Smooth muscle cell (in vitro differentiated cells): Measurements from ENCODE around the gene NHLRC3. TPM values are rescaled to one million over a fixed set of nuclear protein-coding genes. Genes with fewer than 3 reads are reported as not detected.
"Not testable (repeated sequence)": the region's sequence is repeated elsewhere in the genome, so short reads cannot be mapped to it uniquely, and the experiment has no call there.

ENCODE experiments used
- DNase-seq: peaks from one replicate; lab custom pipeline; 2025; ENCODE audit not compliant: unreplicated experiment; lab: John Stamatoyannopoulos, UW
- H2AFZ ChIP-seq: fragments of 200-600 bp; sonication (generic); 2 replicates; pipeline ENCODE4 v1.6.0; 2016; ENCODE audit warnings: antibody characterized with exemption, low read depth, mild to moderate bottlenecking
- H3F3A ChIP-seq: fragments of 200-600 bp; sonication (generic); 2 replicates; pipeline ENCODE4 v1.6.0; 2017; ENCODE audit warnings: antibody characterized with exemption, low read depth
- H3K27ac ChIP-seq: fragments of 200-600 bp; sonication (generic); 2 replicates; pipeline ENCODE4 v1.5.1; 2016; ENCODE audit warnings: low read depth, mild to moderate bottlenecking
- H3K27me3 ChIP-seq: fragments of 200-600 bp; sonication (generic); 2 replicates; pipeline ENCODE4 v1.6.1; 2016; ENCODE audit warnings: low read depth, mild to moderate bottlenecking
- H3K36me3 ChIP-seq: fragments of 200-600 bp; sonication (generic); 2 replicates; pipeline ENCODE4 v1.5.1; 2016; ENCODE audit warnings: low read depth
- H3K4me1 ChIP-seq: fragments of 200-600 bp; sonication (generic); 2 replicates; pipeline ENCODE4 v1.5.1; 2016; ENCODE audit warnings: low read depth
- H3K4me2 ChIP-seq: fragments of 200-600 bp; sonication (generic); 2 replicates; pipeline ENCODE4 v1.6.0; 2016; ENCODE audit warnings: mild to moderate bottlenecking
- H3K4me3 ChIP-seq: fragments of 200-600 bp; sonication (generic); 2 replicates; pipeline ENCODE4 v1.5.1; 2016; ENCODE audit warnings: mild to moderate bottlenecking
- H3K79me2 ChIP-seq: fragments of 200-600 bp; sonication (generic); 2 replicates; pipeline ENCODE4 v1.6.0; 2016; ENCODE audit warnings: low read depth, mild to moderate bottlenecking
- H3K9ac ChIP-seq: fragments of 200-600 bp; sonication (generic); 2 replicates; pipeline ENCODE4 v1.6.0; 2016; ENCODE audit warnings: low read depth
- H3K9me3 ChIP-seq: fragments of 200-600 bp; sonication (generic); replicated peaks from 2 replicates; pipeline ENCODE4 v1.5.1; 2016; ENCODE audit warnings: low read depth
- H4K20me1 ChIP-seq: fragments of 200-600 bp; sonication (generic); 2 replicates; pipeline ENCODE4 v1.6.0; 2016; ENCODE audit warnings: low read depth
- WGBS: methylation state at CpG from one replicate; pipeline ENCODE4 v1.1.7; 2016; ENCODE audit warnings: low lambda C conversion rate; 5-methylcytosine and 5-hydroxymethylcytosine counted together
- polyA plus RNA-seq: library from polyadenylated mRNA; unstranded; fragments of >200 nt; fragmentation: Nextera tagmentation; extraction: Ambion mirVana; gene quantifications from 2 replicates; pipeline ENCODE4 v1.2.1, GENCODE V29; 2016
- total RNA-seq: library from RNA; depleted of rRNA; stranded (reverse); fragments of >200 nt; gene quantifications from 2 replicates; pipeline ENCODE4 v1.2.3, GENCODE V29; 2014
- TF ChIP-seq, protein P1 (sequence below): fragments of 200-600 bp; sonication (generic); IDR thresholded peaks from 2 replicates; pipeline ENCODE4 v1.5.1; 2017; ENCODE audit warnings: borderline replicate concordance, mild to moderate bottlenecking, antibody characterized with exemption; ENCODE audit not compliant: insufficient read depth, poor library complexity, severe bottlenecking

Gene NHLRC3
- total and polyA plus RNA-seq, 2 experiments from 2014 or later = 6.2 to 11.5 TPM

DNA sequence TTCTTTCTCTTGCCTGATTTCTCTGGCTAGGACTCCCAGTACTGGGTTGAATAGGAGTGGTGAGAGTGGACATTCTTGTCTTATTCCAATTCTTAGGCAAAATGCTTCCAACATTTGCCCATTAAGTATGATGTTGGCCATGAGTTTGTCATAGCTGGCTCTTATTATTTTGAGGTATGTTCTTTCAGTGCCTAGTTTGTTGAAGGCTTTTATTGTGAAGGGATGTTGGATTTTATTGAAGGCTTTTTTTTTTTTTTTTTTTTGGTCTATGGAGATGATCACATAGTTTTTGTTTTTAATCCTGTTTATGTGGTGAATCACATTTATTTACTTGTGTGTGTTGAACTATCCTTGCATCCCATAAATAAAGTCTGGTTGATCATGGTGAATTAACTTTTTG, 19.8 kb downstream of the NHLRC3 start:
- H3F3A ChIP-seq = no peaks in the 10 kb centered on the region
- no peak overlapping the region for H3K27ac ChIP-seq
- no peaks in the 10 kb centered on the region for H3K79me2 ChIP-seq
- no peak overlapping the region for H3K4me2 ChIP-seq
- TF ChIP-seq, protein P1, sequence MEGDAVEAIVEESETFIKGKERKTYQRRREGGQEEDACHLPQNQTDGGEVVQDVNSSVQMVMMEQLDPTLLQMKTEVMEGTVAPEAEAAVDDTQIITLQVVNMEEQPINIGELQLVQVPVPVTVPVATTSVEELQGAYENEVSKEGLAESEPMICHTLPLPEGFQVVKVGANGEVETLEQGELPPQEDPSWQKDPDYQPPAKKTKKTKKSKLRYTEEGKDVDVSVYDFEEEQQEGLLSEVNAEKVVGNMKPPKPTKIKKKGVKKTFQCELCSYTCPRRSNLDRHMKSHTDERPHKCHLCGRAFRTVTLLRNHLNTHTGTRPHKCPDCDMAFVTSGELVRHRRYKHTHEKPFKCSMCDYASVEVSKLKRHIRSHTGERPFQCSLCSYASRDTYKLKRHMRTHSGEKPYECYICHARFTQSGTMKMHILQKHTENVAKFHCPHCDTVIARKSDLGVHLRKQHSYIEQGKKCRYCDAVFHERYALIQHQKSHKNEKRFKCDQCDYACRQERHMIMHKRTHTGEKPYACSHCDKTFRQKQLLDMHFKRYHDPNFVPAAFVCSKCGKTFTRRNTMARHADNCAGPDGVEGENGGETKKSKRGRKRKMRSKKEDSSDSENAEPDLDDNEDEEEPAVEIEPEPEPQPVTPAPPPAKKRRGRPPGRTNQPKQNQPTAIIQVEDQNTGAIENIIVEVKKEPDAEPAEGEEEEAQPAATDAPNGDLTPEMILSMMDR = no peak
- H3K9ac ChIP-seq = no peak overlapping the region
- no peak overlapping the region for H3K4me3 ChIP-seq
- no peaks in the 10 kb centered on the region for H3K4me1 ChIP-seq
- no peak overlapping the region for H2AFZ ChIP-seq
- DNase-seq = no peak
- H3K9me3 ChIP-seq = no peaks in the 10 kb centered on the region
- H3K27me3 ChIP-seq = no peaks in the 10 kb centered on the region
- no peaks in the 10 kb centered on the region for H3K36me3 ChIP-seq
- no peaks in the 10 kb centered on the region for H4K20me1 ChIP-seq

DNA sequence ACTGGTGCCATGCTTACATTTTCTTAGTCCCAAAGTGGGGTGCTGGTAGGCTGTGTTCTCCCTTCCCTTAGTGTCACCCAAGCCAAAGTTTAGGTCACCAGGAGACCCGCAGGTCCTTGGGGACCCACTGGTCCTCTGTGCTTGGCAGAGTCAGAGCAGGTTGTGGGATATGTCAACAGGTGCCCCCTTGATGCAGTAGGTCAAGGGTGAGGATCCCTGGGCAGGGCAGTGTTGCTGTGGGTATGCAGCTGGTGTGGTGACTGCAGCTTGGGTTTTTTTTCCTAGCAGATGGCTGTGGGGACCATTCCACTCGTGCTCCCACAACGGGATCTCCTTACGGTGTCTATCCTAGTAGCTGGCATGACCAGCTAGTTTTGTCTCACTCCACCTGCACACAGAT, 23.7 kb downstream of the NHLRC3 start:
- Histone ChIP-seq H3F3A (no peaks in the 10 kb centered on the region), H3K79me2 (no peaks in the 10 kb centered on the region), H3K4me3 (no peak overlapping the region), H3K27me3 (no peaks in the 10 kb centered on the region), H2AFZ (no peak overlapping the region), H3K27ac (no peak overlapping the region), H3K4me2 (no peak overlapping the region), H4K20me1 (no peaks in the 10 kb centered on the region), H3K9ac (no peak overlapping the region), H3K4me1 (no peaks in the 10 kb centered on the region), H3K9me3 (no peaks in the 10 kb centered on the region), H3K36me3 (no peaks in the 10 kb centered on the region)
- TF ChIP-seq, protein P1 = no peak
- 98% methylated on average over 4 of the region's 4 CpGs for WGBS
- no peak for DNase-seq

DNA sequence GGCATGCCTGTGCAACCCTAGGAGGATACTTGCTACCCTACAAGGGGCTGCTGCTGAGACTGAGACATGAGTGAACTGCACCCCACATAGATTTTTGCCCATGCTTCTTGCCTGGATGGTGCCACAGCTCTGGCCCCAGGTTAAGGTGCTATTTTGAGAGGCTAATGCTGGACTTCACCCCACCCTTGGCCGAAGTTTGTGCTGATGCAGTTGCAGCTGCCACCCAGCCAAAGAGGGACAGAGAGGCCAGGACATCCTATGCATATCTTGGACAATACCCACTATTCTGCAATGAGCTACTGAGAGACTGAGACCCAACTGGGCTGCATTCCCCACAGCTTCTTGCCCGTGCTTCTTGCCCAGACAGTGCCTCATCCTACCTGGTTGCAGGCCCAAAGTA, 34.6 kb downstream of the NHLRC3 start:
- WGBS = 89% methylated on average over 2 of the region's 2 CpGs
- no peaks in the 10 kb centered on the region for H3K4me1 ChIP-seq
- no peak overlapping the region for H3K4me2 ChIP-seq
- TF ChIP-seq, protein P1 = no peak
- H3F3A ChIP-seq = no peaks in the 10 kb centered on the region
- H3K9me3 ChIP-seq = no peaks in the 10 kb centered on the region
- no peak for DNase-seq
- no peak overlapping the region for H2AFZ ChIP-seq
- H3K27me3 ChIP-seq = no peaks in the 10 kb centered on the region
- no peak overlapping the region for H3K27ac ChIP-seq
- no peak overlapping the region for H3K4me3 ChIP-seq
- H3K36me3 ChIP-seq = no peaks in the 10 kb centered on the region
- H3K79me2 ChIP-seq = no peaks in the 10 kb centered on the region
- H3K9ac ChIP-seq = no peak overlapping the region
- no peaks in the 10 kb centered on the region for H4K20me1 ChIP-seq

- Histone ChIP-seq H3F3A (no peaks in the 10 kb centered on the region), H3K9me3 (no peaks in the 10 kb centered on the region), H3K4me3 (no peak overlapping the region), H3K36me3 (no peaks in the 10 kb centered on the region), H3K79me2 (no peaks in the 10 kb centered on the region), H2AFZ (no peak overlapping the region), H3K9ac (no peak overlapping the region), H3K27me3 (no peaks in the 10 kb centered on the region), H4K20me1 (no peaks in the 10 kb centered on the region), H3K4me1 (no peaks in the 10 kb centered on the region), H3K4me2 (no peak overlapping the region), H3K27ac (no peak overlapping the region)
- TF ChIP-seq, protein P1 = no peak
- no peak for DNase-seq
- WGBS = 46% methylated on average over 3 of the region's 3 CpGs
Observed at GRCh38 chr13:39073983-39074382, 35.7 kb downstream of the NHLRC3 start.

DNA sequence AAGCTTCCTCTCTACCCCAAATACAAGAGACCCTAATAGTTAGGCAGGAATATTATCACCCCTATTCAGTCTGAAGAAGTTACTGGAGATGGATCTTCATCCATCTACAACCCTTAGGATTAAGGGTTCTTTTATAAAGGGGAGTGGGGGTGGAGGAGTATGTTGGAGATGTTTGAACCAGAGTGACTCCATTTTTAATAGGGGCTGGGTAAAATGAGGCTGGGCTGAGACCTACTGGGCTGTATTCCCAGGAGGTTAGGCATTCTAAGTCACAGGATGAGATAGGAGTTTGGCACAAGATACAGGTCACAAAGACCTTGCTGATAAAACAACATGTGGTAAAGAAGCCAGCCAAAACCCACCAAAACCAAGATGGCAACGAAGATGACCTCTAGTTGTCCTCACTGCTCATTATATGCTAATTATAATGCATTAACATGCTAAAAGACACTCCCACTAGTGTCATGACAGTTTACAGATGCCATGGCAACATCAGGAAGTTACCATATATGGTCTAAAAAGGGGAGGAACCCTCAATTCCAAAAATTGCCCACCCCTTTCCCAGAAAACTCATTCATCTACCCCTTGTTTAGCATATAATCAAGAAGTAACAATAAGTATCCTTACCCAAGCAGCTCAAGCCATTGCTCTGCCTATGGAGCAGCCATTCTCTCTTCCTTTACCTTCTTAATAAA, 48.1 kb downstream of the NHLRC3 start:
- not testable (repeated sequence) for H3K79me2 ChIP-seq, H3K4me2 ChIP-seq, H3K4me3 ChIP-seq, H2AFZ ChIP-seq, H3K4me1 ChIP-seq, H3K27me3 ChIP-seq, H4K20me1 ChIP-seq, H3K9ac ChIP-seq, H3K36me3 ChIP-seq, H3F3A ChIP-seq, DNase-seq, H3K27ac ChIP-seq, H3K9me3 ChIP-seq
- WGBS = 53% methylated on average over 1 of the region's 1 CpG
